ENCODE results near the gene ALK.

Gene ALK

DNA sequence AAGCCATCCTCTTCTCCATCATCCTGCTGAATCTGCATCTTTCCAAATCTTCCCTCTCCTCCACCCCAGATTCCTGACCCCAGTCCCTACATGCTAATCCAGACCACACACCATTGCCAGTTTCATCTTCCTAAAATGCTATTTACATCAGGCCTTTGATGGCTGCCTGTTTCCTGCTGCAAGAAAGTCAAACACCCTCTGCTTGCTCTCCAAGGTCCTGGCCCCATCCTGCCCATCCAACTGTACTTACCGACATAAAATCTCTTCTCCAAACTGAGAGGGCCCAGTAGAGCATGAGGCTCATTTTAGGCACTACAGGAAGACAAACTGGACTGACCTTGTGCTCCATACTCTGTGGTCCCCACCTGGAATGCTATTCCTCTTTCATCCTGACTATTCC lies 19.0 kb downstream of the ALK start:
- no peak for DNase-seq (ENCODE audit: low spot score)

DNA sequence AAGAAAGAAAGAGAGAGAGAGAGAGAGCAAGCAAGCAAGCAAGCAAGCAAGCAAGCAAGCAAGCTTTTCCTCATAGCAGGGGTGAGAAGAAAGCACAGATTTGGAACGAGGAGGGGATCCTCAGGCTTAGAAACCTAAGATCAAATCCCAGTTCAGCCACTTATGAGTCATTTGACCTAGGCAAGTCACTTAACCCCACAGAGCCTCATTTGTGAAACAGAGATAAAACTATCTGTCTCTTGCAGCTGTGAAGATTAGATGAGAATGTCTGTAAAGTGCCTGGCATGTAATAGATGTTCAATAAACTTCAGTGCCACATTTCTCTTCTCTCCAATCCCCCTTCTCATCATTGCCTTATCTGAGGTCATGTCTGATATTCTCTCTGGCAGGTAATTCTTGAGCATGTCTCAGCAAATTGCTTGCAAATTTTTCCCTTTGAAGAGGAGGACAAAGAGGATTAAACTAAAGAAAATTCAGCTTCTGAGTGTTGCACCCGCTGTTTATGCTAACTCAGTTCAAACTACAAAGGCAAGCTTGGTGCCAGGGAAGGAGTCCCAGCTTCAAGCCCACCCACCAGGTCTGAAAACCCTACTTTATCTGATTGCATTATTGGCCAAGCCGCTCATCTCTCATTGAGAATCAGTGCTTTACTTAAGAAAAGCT lies 20.3 kb downstream of the ALK start:
- DNase-seq (ENCODE audit: low spot score): no peak

DNA sequence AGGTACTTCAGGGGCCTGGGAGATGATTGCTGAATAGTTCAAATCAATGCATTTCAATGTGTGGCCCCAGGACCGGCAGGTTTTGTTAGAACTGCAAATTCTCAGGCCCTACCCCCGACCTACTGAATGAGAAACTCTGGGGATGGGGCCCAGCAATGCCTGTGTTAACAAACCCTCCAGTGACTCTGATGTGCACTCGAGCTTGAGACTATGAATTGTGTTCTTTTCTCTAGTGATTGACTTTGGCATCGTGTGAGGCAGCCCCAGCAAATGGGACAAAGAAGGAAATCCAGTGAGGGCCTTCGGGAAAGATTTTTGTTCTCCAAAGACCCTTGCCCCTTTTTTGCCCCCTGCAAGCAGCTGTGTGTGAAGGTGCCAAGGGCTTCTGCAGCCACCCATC lies 22.4 kb downstream of the ALK start:
- DNase-seq (ENCODE audit: low spot score): no peak

DNA sequence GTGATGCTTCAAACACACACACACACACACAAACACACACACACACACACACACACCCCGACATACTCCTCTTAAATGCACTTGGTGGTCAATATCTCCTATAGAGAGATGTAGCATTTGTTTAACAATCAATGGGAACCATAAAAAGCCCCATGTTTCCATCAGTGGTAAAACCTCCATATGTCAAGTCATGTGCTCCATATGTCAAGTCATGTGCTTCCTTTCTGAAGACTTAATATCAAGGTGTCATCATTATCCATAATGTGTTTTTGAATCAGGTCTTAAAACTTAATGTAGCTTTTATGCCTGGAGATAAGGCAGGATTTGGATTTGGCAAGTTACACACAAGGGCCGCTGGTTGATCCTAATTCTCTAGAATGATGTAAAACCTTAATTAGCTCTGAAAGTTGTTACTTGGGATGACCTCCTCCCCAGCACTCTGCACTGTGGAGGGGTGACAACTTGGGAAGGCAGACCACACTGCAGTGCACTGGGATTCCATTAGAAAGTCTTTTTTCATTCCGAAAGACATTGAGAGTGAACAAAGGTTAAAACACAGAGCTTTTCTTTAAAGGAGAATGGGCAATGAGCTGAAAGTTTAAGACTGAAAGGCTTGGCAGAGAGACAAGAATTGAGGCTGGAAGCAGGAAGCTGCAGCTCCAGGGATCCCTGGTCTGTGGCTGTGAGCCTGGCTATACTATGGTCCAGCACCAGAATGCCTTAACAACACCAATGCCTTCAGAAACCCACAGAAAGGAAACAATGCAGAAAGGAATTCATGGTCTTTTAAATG lies 26.4 kb downstream of the ALK start:
- DNase-seq (ENCODE audit: low spot score): no peak

DNA sequence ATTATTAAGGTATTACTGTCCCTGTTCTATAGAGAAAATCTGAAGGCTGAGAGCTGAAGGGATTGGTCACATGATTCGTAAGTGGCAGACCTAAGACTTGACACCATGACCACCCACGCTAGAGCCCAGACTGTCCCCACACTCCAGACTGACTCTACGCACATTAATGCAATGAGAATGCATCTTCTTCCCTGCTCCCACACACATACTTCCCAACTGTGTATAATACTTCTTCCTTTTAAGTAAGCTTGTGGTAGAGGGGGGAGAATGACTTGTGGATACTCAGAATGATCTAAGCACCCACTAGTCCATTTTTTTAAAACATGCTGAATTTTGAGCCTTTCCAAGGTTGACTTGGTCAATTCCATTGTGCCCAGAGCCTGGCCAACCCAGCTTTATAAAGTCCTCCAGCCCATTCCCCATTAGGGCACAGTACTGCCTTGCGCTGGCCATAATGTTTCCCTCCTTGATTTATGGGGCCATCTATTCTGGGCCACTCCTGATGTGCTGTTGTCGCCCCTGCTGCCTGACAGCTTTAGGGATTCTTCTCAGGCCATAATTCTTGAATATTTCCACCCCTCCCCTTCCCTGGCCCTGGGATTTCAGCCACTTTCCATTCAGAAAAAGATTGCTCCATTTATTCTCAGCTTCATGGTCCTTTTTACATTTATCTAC lies 28.7 kb downstream of the ALK start:
- DNase-seq (ENCODE audit: low spot score): no peak

DNA sequence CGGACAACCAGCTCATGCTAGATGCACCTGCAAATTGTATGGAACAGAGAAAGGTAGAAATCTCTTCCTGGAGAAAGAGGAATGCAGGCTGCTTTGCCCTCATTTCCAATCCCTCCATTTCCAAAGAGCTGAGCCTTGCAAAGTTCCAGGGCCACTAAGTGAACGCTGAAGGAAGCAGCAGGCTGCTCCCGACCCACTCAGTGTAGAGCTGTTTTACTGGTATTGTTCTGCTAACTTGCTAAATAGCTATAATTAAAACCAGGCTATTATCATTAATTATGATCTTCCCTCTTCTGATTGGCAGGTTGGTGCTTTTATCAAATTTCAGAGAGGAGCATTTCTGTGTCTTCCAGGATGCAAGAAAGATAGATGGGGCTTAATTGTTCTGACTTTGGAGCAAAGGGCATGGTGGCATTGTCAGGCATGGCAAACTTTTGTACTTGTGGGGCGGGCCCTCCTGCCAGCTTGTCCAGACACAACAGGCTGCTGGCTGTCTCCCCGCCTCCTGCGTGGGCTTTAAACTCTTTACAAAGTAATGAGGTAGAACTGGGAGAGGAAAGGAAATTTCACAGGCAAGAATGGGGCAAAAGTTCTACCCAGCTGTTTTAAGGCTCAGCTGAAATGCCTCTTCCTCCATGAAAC lies 40.2 kb downstream of the ALK start:
- DNase-seq (ENCODE audit: low spot score): no peak

DNA sequence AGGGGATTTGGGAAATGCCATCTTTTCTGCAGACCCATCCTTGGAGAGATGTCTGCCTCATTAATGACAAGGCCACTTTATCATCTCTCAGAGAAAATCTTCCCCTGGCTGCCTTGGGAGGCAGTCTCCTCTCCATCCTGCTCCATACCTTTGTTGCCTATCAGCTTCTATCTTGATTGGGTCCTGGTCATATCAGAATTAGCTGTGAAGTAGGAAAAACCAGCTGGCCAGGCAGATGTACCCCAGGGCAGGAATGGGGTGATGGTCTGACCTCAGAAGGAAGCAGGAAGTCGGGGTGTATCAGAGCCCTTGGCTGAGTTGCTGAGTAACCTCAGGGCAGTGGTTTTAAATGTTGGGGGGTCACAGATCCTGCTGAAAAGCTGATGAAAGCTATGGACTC lies 41.3 kb downstream of the ALK start:
- DNase-seq (ENCODE audit: low spot score): no peak

DNA sequence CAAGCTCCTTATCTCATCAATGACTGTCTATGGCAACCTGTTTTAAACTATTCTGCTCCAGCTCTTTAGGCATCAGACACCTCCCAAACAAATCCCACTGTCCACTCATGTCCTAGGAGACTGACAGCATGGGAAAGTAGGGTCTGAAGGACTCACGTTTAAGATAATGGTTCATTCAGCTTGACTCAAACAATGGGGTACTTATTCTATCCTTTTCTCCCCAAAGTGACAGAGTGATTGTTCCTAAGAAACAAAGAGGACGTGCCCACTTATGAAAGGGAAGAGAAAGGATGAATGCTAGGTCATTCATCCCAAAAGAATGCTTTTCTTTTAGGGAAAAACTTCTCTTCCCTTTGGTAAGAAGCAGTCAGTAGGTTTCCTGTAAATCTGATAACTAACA lies 41.9 kb downstream of the ALK start:
- DNase-seq (ENCODE audit: low spot score): no peak

DNA sequence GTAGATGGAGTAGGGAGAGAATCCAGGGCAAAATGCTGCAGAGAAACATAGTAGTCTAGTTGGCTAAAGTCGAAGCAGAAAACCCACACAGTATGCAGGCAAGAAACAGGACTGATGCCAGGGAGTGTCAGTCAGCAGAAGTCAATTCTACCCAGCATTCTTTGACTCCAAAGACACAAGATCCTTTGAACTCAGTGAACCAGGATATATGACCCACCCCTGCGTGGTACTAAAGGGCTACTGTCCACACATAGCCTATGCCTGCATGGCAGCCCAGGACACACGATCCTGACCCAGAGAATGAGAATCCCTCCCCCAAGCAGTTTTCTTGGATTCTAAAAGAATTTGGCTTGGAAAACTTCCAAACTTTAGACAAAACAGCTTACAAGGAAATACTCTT lies 42.5 kb downstream of the ALK start:
- DNase-seq (ENCODE audit: low spot score): no peak

DNA sequence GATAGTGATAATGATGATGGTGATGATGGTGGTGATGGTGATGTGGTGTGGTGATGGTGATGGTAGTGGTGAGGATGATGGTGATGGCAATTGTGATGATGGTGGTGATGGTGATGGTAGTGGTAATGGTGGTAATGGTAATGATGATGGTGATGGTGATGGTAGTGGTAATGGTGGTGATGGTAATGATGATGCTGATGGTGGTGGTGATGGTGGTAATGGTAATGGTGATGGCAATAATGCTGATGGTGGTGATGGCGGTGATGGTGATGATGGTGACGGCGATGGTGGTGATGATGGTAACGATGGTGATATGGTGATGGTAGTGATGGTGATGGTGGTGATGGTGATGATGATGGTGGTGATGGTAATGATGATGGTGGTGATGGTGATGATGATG lies 45.0 kb downstream of the ALK start:
- DNase-seq (ENCODE audit: low spot score): no peak

DNA sequence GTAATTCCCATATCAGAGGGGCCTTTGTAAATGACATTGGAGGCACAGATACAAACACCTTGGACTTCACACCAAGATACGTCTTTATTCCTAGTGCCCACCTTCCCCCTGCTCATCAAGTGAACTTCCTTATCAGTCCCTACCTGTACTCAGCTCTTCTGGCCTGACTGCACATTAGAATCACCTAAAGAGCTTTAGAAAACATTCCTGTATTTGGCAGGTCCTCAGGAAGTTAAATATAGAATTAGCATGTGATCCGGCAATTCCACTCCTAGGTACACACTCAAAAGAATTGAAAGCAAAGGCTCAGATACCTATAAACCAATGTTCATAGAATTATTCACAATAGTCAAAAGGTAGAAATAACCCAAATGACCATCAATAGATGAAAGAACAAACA lies 46.6 kb downstream of the ALK start:
- DNase-seq (ENCODE audit: low spot score): no peak

DNA sequence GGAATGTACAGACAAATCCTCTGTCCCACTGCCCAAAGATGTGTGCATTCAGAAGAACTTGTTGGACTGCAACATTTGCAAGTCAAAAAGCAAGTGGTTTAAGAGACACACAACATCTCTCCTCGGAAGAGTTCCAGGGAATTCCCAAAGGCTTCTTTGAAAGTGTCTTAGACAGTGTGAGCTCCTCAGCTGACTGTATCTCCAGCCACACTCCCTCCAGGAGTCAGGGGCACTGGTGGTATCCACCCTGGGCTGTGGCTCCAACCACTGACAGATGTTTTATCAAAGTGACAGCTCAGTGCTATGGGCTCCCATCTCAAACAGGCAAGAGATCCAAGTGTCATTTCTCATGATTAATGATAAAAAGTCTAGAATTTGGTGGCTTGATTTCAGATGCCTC lies 48.5 kb downstream of the ALK start:
- DNase-seq (ENCODE audit: low spot score): no peak

DNA sequence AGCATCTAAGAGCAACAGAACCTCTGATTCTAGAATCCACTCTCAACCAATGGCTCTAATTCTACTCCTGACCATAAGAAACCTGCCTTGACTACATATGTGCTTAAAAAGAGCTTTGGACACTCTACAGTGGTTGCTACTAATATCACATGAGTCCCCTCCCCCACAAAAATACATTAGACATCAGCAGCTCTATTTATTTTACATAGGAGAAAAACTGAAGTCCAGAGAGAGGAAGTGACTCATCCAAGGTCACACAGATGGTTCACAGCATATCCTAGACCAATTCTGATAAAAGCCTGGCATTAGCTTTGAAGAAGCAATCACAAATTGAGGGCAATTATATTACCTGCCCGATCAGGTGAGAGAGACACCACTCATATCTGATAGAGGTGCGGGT lies 49.8 kb downstream of the ALK start:
- DNase-seq (ENCODE audit: low spot score): no peak

DNA sequence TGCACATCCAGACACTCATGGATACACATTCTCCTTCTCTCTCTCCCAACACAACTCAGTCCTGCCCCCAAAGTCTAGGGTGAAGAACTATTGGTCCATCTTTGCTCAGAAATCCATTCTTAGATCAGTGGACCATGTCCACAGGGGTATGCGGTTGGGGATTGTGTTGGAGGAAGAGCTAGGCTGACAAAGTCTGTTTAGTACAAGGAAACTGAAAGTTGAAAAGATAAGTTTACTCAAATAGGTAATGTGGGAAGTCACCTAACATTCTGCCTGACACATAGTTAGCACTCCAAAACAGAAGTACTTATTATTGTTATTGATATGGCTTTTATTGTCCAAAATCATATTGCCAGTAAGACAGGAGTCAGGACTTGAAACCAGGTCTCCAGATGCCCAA lies 55.9 kb downstream of the ALK start:
- no peak for DNase-seq (ENCODE audit: low spot score)

DNA sequence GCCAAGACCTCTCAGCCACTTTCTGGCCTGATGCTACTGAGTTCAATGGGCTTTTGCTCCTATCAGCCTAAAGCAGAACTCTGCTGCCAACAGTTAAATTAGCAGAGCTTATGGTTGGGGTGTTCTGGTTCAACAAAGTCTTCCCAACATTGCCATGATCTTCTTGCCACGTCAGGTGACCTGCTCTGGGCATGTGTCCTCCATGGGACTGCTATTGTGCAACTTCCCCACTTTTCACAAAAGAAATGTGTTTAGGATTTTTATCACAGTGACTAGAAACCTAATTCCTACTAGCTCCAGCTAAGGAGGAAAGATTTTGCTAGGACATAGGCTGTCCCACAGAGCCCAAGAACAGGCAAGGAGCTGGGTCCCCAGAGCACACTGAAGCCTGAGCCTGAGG lies 56.4 kb downstream of the ALK start:
- DNase-seq (ENCODE audit: low spot score): no peak

DNA sequence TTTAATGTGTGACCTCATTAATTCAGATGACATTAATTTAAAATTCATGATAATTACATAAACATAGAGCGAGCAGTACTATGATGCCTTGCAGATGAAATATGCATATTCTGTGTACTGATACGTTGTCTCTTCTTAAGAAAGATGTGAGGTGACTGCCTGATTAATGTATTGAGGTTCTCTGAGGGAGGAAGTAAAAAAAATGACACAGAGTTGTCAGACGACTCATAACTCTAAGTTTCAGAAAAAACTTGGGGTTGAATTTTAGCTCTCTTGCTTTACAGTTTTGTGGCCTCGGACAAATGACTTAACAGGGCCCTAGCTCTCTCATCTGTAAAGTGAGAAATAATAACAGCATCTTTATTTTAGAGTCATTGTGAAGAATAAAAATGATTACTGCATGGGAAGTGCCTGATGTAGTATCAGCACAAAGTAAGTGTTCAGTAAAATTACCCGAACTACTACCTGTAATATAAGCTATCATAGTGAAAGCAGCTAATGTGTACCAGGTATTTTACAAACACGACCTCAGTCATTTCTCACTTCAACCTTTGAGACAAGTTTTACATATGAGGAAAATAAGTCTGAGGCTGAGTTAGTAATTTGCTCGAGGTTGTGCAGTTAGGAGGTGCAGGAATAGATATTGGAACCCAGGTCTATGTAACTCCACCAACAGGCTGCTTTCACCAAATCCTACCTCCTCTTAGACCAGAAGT lies 65.3 kb downstream of the ALK start:
- no peak for DNase-seq (ENCODE audit: low spot score)

DNA sequence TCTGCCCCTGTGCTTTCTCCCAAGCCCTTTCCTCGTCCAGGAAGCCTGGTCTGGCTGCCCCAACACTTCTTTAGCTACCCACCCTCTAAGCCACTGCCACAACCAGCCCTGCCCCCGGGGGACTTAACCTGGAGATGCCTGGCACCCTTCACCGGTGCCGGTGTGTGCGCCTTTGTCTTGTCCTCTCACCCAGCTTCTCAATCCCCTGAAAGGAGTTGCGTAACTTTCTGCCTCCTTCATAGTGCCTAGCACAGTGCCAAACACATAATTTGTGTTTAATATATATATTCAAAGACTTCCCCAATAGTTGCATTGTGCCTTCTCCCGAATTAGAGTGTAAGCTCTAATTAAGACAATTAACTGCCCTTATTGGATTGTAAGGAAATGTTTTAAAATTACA lies 70.6 kb downstream of the ALK start:
- no peak for DNase-seq (ENCODE audit: low spot score)

DNA sequence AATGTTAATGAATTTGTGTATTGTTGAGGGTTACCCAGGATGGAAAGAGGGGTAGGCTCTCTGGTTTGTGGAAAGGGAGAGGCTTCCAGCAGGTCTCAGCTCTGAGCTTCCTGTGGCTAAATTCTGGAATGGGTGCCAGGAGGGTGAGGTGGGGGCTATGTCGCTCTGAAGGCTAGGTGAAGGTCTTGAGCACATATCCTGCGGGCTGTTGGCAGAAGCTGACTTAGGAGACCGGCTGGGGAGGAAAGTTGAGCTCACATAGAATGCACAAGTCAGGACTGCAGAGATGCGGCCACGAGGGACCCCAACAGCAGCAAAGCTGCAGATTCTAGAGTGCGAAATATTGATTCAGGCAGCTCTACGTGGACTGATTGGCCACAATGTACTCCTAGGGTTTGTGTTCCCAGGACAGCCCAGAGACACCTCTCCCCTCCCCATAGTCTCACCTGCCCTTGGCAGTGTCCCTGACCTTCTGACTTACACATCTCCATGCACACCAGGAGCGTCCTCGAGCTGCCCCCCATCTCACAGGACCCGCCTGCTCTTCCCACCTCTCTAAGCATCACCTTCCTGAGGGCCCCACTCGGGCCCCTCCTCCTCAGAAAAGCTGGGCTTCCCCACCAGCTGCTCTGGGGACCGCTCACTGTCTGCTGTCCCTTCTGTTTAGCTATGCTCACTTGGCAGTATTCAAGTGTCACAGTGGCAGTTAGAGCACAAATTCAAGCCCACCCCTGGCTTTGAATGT lies 72.6 kb downstream of the ALK start:
- DNase-seq (ENCODE audit: low spot score): no peak

DNA sequence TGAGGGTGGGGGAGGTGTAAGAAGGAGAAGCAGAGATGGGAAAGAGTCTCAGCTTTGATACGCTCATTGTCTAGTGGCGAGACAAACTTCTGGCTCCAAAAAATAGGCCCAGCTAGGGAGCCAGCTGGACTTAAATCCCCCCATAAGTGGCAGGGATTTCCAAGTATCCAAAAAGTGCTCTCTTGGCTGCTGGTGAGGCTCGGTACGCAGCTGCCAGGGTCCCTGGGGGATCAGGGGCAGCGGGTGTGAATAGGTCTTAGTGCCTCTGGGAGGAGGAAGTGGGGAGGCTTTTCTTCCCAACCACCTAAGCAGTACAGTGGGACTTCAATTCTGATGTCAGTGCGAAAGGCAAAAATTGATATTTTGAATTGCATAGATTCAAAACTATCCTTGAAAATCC lies 73.5 kb downstream of the ALK start:
- no peak for DNase-seq (ENCODE audit: low spot score)

DNA sequence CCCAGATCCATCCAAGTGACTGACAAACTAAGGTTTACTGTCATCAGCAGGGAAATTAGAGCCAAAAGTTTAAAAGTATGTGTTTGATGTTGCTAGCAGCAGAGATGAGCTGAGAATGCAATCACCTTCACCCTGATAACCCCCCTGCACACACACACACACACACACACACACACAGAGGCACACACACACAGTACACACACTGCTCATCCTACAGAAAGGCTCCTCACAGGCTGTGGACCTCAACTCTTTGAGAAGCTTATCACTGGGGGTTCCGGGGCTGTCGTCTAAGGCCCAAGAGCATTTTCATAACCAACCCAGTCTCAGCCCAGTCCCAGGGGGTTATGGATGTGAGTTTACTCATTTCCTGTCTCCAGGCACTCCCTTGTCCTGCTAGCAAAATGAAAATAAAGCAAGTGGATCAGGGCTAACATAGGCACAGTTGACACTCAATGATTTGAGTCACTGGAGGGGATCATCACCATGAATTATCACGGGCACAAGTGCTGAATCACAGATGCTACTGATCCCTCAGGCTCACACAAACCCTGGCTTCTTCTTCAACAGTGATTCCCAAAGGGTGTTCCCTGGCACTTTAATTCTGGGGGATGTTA lies 76.6 kb downstream of the ALK start:
- no peak for DNase-seq (ENCODE audit: low spot score)

DNA sequence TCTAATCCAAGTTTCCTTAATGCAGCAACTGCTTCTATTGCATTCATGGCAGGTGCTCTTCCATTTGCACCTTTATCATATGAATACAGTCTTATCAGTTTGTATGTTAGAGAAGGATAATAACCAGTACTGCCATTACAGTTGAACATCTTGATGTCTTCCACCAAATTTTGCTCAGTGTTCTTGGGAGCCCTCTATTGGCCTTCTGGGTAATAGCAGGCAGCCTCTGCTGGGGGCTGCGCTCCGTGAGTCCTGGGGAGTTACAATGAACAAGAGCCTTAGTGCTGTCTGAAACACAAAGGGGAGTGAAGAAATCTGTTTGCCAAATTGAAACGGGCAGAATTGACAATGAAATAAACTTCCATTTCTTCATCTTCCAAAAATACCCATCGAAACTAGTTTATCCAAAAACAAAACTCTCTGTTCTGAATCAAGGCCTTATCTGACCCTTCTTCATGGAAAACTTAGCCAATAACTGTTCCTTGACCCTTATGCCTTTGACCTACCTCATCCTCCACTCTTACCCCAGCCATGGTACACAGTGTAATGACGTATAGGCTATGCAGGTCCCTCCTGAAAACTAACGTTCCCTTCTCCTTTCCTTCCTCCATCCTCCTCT lies 79.9 kb downstream of the ALK start:
- DNase-seq (ENCODE audit: low spot score): peak; percentile 56

All from ecto neural progenitor cell (in vitro differentiated cells).